ENCODE data around the gene HECW1.

Gene HECW1

GRCh38 chr7:43535031-43535451, 422.6 kb downstream of the HECW1 start:
- TF ChIP-seq BHLHE40 (IDR thresholded peaks at IDR 0.05; ENCODE audit: borderline replicate concordance) (no peak), ARNT (IDR thresholded peaks at IDR 0.05) (no peak), TARDBP (IDR thresholded peaks at IDR 0.05) (no peak), L3MBTL2 (conservative IDR thresholded peaks at IDR 0.05) (no peak), ELF4 (IDR thresholded peaks at IDR 0.05) (no peak), SP1 (IDR thresholded peaks at IDR 0.05) (no peak), CTBP1 (IDR thresholded peaks at IDR 0.05; ENCODE audit: borderline replicate concordance) (no peak), ZNF384 (IDR thresholded peaks at IDR 0.05) (no peak), FOXA1 (IDR thresholded peaks at IDR 0.05) (no peak)
- ChIA-PET CTCF (no interaction called here), POLR2A (no interaction called here)
- DNase-seq (ENCODE audit: extremely low spot score), result no peak

GRCh38 chr7:43535810-43536585, 423.6 kb downstream of the HECW1 start:
- TF ChIP-seq ARNT (IDR thresholded peaks at IDR 0.05), result no peak
- TF ChIP-seq FOXA1 (IDR thresholded peaks at IDR 0.05), result no peak
- no peak for TF ChIP-seq BHLHE40 (IDR thresholded peaks at IDR 0.05; ENCODE audit: borderline replicate concordance)
- TF ChIP-seq CTBP1 (IDR thresholded peaks at IDR 0.05; ENCODE audit: borderline replicate concordance), result no peak
- POLR2A ChIA-PET, result no interaction called here
- no peak for DNase-seq (ENCODE audit: extremely low spot score)
- CTCF ChIA-PET, result no interaction called here

- CTCF ChIA-PET, result interaction anchor here (0.6 kb wide), 1 partner anchor 38 kb away, joined by 3 read pairs; no protein-coding TSS in a partner anchor
- TF ChIP-seq FOXK2 (IDR thresholded peaks at IDR 0.05) (no peak), ARNT (IDR thresholded peaks at IDR 0.05) (no peak), FOXM1 (IDR thresholded peaks at IDR 0.05; ENCODE audit: borderline replicate concordance) (no peak), PKNOX1 (IDR thresholded peaks at IDR 0.05) (no peak), SUZ12 (IDR thresholded peaks at IDR 0.05) (no peak), ZNF384 (IDR thresholded peaks at IDR 0.05) (no peak), TARDBP (IDR thresholded peaks at IDR 0.05) (no peak), NFRKB (IDR thresholded peaks at IDR 0.05) (no peak), CTBP1 (IDR thresholded peaks at IDR 0.05; ENCODE audit: borderline replicate concordance) (no peak), LEF1 (IDR thresholded peaks at IDR 0.05; ENCODE audit: borderline replicate concordance) (no peak), L3MBTL2 (conservative IDR thresholded peaks at IDR 0.05) (no peak)
- DNase-seq (ENCODE audit: extremely low spot score), result no peak
- POLR2A ChIA-PET, result no interaction called here
These were observed 424.3 kb downstream of the HECW1 start for GRCh38 chr7:43536773-43537172.

- no peak for DNase-seq (ENCODE audit: extremely low spot score)
- ChIA-PET POLR2A (no interaction called here), CTCF (interaction anchor here (0.6 kb wide), 1 partner anchor 162 kb away, joined by 3 read pairs; no protein-coding TSS in a partner anchor)
- no peak for TF ChIP-seq PKNOX1 (IDR thresholded peaks at IDR 0.05)
- no peak for TF ChIP-seq CTBP1 (IDR thresholded peaks at IDR 0.05; ENCODE audit: borderline replicate concordance)
- TF ChIP-seq FOXA1 (IDR thresholded peaks at IDR 0.05), result no peak
- no peak for TF ChIP-seq TARDBP (IDR thresholded peaks at IDR 0.05)
These were observed 425.4 kb downstream of the HECW1 start for GRCh38 chr7:43537765-43538403.

GRCh38 chr7:43538404-43538771, 425.9 kb downstream of the HECW1 start:
- TF ChIP-seq CTBP1 (IDR thresholded peaks at IDR 0.05; ENCODE audit: borderline replicate concordance) (no peak), LEF1 (IDR thresholded peaks at IDR 0.05; ENCODE audit: borderline replicate concordance) (no peak), ARNT (IDR thresholded peaks at IDR 0.05) (no peak), TARDBP (IDR thresholded peaks at IDR 0.05) (no peak)
- POLR2A ChIA-PET, result no interaction called here
- CTCF ChIA-PET, result no interaction called here
- DNase-seq (ENCODE audit: extremely low spot score), result no peak

- ChIA-PET POLR2A (no interaction called here), CTCF (interaction anchor here (0.6 kb wide), 1 partner anchor 61 kb away, joined by 3 read pairs; no protein-coding TSS in a partner anchor)
- no peak for DNase-seq (ENCODE audit: extremely low spot score)
- TF ChIP-seq NFRKB (IDR thresholded peaks at IDR 0.05) (no peak), FOXM1 (IDR thresholded peaks at IDR 0.05; ENCODE audit: borderline replicate concordance) (no peak), SUZ12 (IDR thresholded peaks at IDR 0.05) (no peak), SP1 (IDR thresholded peaks at IDR 0.05) (no peak), ELF4 (IDR thresholded peaks at IDR 0.05) (no peak), ZNF384 (IDR thresholded peaks at IDR 0.05) (no peak), CTBP1 (IDR thresholded peaks at IDR 0.05; ENCODE audit: borderline replicate concordance) (no peak), FOXK2 (IDR thresholded peaks at IDR 0.05) (no peak), BHLHE40 (IDR thresholded peaks at IDR 0.05; ENCODE audit: borderline replicate concordance) (no peak), FOXA1 (IDR thresholded peaks at IDR 0.05) (no peak), PKNOX1 (IDR thresholded peaks at IDR 0.05) (no peak), ARNT (IDR thresholded peaks at IDR 0.05) (no peak)
These were observed 428.0 kb downstream of the HECW1 start for GRCh38 chr7:43540471-43540870.

GRCh38 chr7:43542716-43543115, 430.3 kb downstream of the HECW1 start:
- ChIA-PET POLR2A (no interaction called here), CTCF (no interaction called here)
- TF ChIP-seq ARNT (IDR thresholded peaks at IDR 0.05), result no peak
- no peak for TF ChIP-seq FOXA1 (IDR thresholded peaks at IDR 0.05)
- TF ChIP-seq L3MBTL2 (conservative IDR thresholded peaks at IDR 0.05), result no peak
- no peak for TF ChIP-seq SUZ12 (IDR thresholded peaks at IDR 0.05)
- TF ChIP-seq SP1 (IDR thresholded peaks at IDR 0.05), result no peak
- TF ChIP-seq PKNOX1 (IDR thresholded peaks at IDR 0.05), result no peak
- no peak for TF ChIP-seq LEF1 (IDR thresholded peaks at IDR 0.05; ENCODE audit: borderline replicate concordance)
- no peak for TF ChIP-seq BHLHE40 (IDR thresholded peaks at IDR 0.05; ENCODE audit: borderline replicate concordance)
- no peak for TF ChIP-seq FOXM1 (IDR thresholded peaks at IDR 0.05; ENCODE audit: borderline replicate concordance)
- no peak for TF ChIP-seq ELF4 (IDR thresholded peaks at IDR 0.05)
- TF ChIP-seq HDGF (IDR thresholded peaks at IDR 0.05; ENCODE audit: borderline replicate concordance), result no peak
- no peak for TF ChIP-seq CTBP1 (IDR thresholded peaks at IDR 0.05; ENCODE audit: borderline replicate concordance)
- no peak for DNase-seq (ENCODE audit: extremely low spot score)

Measured in HEK293T (cell line).